ENCODE measurements around the gene RNH1.

The RNH1 gene

DNA sequence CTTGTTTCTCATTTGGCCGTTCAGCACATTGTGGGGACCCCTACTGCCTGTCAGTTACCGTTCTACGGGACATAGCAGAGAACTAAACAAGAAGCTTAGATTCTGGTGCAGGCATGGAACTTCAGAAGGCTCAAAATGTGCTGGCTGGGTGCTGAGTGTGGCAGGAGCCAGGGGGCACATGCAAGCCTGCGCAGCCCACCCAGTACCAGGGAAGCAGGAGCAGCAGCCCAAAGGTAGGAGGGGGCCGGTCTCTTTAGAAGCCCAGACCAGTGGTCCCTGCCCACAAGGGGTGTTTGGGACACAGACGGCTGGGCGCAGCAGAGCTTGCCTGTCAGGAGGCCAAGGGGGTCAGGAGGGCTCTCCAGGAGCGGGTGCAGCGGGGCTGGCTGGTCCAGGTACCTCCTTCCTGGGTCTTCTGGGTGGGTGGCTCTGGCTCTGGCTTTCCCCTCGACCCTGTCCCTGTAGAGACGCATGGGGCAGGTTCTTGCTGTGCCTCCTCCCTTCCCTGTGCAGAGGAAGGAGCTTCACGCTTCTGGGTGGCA is 54.8 kb downstream of the RNH1 start:
- H2AFZ ChIP-seq (ENCODE audit: low read length) = no peak overlapping the region
- TF ChIP-seq, protein P1, sequence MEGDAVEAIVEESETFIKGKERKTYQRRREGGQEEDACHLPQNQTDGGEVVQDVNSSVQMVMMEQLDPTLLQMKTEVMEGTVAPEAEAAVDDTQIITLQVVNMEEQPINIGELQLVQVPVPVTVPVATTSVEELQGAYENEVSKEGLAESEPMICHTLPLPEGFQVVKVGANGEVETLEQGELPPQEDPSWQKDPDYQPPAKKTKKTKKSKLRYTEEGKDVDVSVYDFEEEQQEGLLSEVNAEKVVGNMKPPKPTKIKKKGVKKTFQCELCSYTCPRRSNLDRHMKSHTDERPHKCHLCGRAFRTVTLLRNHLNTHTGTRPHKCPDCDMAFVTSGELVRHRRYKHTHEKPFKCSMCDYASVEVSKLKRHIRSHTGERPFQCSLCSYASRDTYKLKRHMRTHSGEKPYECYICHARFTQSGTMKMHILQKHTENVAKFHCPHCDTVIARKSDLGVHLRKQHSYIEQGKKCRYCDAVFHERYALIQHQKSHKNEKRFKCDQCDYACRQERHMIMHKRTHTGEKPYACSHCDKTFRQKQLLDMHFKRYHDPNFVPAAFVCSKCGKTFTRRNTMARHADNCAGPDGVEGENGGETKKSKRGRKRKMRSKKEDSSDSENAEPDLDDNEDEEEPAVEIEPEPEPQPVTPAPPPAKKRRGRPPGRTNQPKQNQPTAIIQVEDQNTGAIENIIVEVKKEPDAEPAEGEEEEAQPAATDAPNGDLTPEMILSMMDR (conservative IDR thresholded peaks at IDR 0.05; ENCODE audit: low read length) = no peak
- TF ChIP-seq EZH2phosphoT487 (IDR thresholded peaks at IDR 0.05; ENCODE audit: borderline replicate concordance) = no peak
- H3K9ac ChIP-seq (ENCODE audit: low read depth, low read length, poor library complexity, severe bottlenecking) = peak overlapping the region; percentile 74
- H3K9me3 ChIP-seq (ENCODE audit: insufficient read depth, low read depth, low read length) = no peaks in the 10 kb centered on the region
- H3K4me1 ChIP-seq (ENCODE audit: insufficient read depth, low read length, poor library complexity, severe bottlenecking) = peaks cover 38% of the 10 kb centered on the region
- 0 out of 2 replicates have a peak, but pooled peaks cover 6% of the 10 kb centered on the region for H3F3A ChIP-seq (ENCODE audit: low read depth)
- peaks cover 15% of the 10 kb centered on the region for H4K20me1 ChIP-seq (ENCODE audit: insufficient read depth, low read length, poor library complexity, severe bottlenecking)
- H3K27me3 ChIP-seq (ENCODE audit: insufficient read depth, low read length, poor library complexity, severe bottlenecking) = no peaks in the 10 kb centered on the region
- no peaks in the 10 kb centered on the region; the same call in 1 of the 2 replicates for H3K36me3 ChIP-seq (ENCODE audit: insufficient read depth, low read length)
- H3K79me2 ChIP-seq (ENCODE audit: insufficient read depth, low read length) = peaks cover 51% of the 10 kb centered on the region; the same call in 1 of the 2 replicates
- H3K4me2 ChIP-seq (ENCODE audit: low read depth, low read length, poor library complexity, severe bottlenecking) = peak overlapping the region; percentile 78
- peak overlapping the region; percentile 81 for H3K4me3 ChIP-seq (ENCODE audit: low read length, poor library complexity, severe bottlenecking)
- H3K9me2 ChIP-seq (replicated peaks; ENCODE audit: low read depth, low read length) = no peaks in the 10 kb centered on the region

GRCh38 chr11:451738-452137 is 55.3 kb downstream of the RNH1 start:
- TF ChIP-seq, protein P1 (conservative IDR thresholded peaks at IDR 0.05; ENCODE audit: low read length) = no peak
- TF ChIP-seq EZH2phosphoT487 (IDR thresholded peaks at IDR 0.05; ENCODE audit: borderline replicate concordance) = no peak
- Histone ChIP-seq H4K20me1 (ENCODE audit: insufficient read depth, low read length, poor library complexity, severe bottlenecking) (peaks cover 15% of the 10 kb centered on the region), H3K9me2 (replicated peaks; ENCODE audit: low read depth, low read length) (no peaks in the 10 kb centered on the region), H2AFZ (ENCODE audit: low read length) (no peak overlapping the region), H3K9me3 (ENCODE audit: insufficient read depth, low read depth, low read length) (no peaks in the 10 kb centered on the region), H3K79me2 (ENCODE audit: insufficient read depth, low read length) (peaks cover 51% of the 10 kb centered on the region; the same call in 1 of the 2 replicates), H3F3A (ENCODE audit: low read depth) (0 out of 2 replicates have a peak, but pooled peaks cover 6% of the 10 kb centered on the region), H3K4me1 (ENCODE audit: insufficient read depth, low read length, poor library complexity, severe bottlenecking) (peaks cover 35% of the 10 kb centered on the region), H3K27me3 (ENCODE audit: insufficient read depth, low read length, poor library complexity, severe bottlenecking) (no peaks in the 10 kb centered on the region), H3K4me2 (ENCODE audit: low read depth, low read length, poor library complexity, severe bottlenecking) (peak overlapping the region; percentile 78), H3K4me3 (ENCODE audit: low read length, poor library complexity, severe bottlenecking) (peak overlapping the region; percentile 81), H3K36me3 (ENCODE audit: insufficient read depth, low read length) (no peaks in the 10 kb centered on the region; the same call in 1 of the 2 replicates), H3K9ac (ENCODE audit: low read depth, low read length, poor library complexity, severe bottlenecking) (peak overlapping the region; percentile 74)

GRCh38 chr11:450809-451451 is 56.1 kb downstream of the RNH1 start:
- Histone ChIP-seq H3K4me3 (ENCODE audit: low read length, poor library complexity, severe bottlenecking) (peak overlapping the region; percentile 81), H3K9me2 (replicated peaks; ENCODE audit: low read depth, low read length) (no peaks in the 10 kb centered on the region), H3K4me2 (ENCODE audit: low read depth, low read length, poor library complexity, severe bottlenecking) (peak overlapping the region; percentile 78), H3K27me3 (ENCODE audit: insufficient read depth, low read length, poor library complexity, severe bottlenecking) (no peaks in the 10 kb centered on the region), H2AFZ (ENCODE audit: low read length) (peak overlapping the region; percentile 25; the same call in 1 of the 2 replicates), H3K4me1 (ENCODE audit: insufficient read depth, low read length, poor library complexity, severe bottlenecking) (peaks cover 29% of the 10 kb centered on the region), H3K9me3 (ENCODE audit: insufficient read depth, low read depth, low read length) (no peaks in the 10 kb centered on the region), H4K20me1 (ENCODE audit: insufficient read depth, low read length, poor library complexity, severe bottlenecking) (peaks cover 15% of the 10 kb centered on the region), H3F3A (ENCODE audit: low read depth) (0 out of 2 replicates have a peak, but pooled peaks cover 6% of the 10 kb centered on the region), H3K36me3 (ENCODE audit: insufficient read depth, low read length) (no peaks in the 10 kb centered on the region; the same call in 1 of the 2 replicates), H3K79me2 (ENCODE audit: insufficient read depth, low read length) (peaks cover 50% of the 10 kb centered on the region; the same call in 1 of the 2 replicates), H3K9ac (ENCODE audit: low read depth, low read length, poor library complexity, severe bottlenecking) (peak overlapping the region; percentile 74)
- TF ChIP-seq EZH2phosphoT487 (IDR thresholded peaks at IDR 0.05; ENCODE audit: borderline replicate concordance) = no peak
- TF ChIP-seq, protein P1 (conservative IDR thresholded peaks at IDR 0.05; ENCODE audit: low read length) = peak; percentile 63
